ENCODE measurements around the gene KIAA0753.
A peak's percentile ranks its signal among the peaks of the same experiment; 100 is the strongest.

Gene KIAA0753

GRCh38 chr17:6640536-6641246 is at the start of gene KIAA0753, which contains the start of gene TXNDC17:
Gene KIAA0753 (minus strand): TSS chr17:6640711. CDS start chr17:6635103, 5,608 bp downstream.
Gene TXNDC17 (plus strand): TSS chr17:6641060. CDS start chr17:6641083, 23 bp downstream.
- DNase-seq: peak; percentile 78

- DNase-seq: no peak
Observed at GRCh38 chr17:6688944-6689343, 48.4 kb upstream of the KIAA0753 start.

GRCh38 chr17:6686026-6686425 is 45.5 kb upstream of the KIAA0753 start:
- no peak for DNase-seq

- no peak for DNase-seq
Observed at GRCh38 chr17:6684881-6685767, 44.6 kb upstream of the KIAA0753 start.

- no peak for DNase-seq
Observed at GRCh38 chr17:6684460-6684783, 43.9 kb upstream of the KIAA0753 start.

- no peak for DNase-seq
Observed at GRCh38 chr17:6683730-6684459, 43.4 kb upstream of the KIAA0753 start.

GRCh38 chr17:6683081-6683684 is 42.7 kb upstream of the KIAA0753 start:
- DNase-seq: no peak

GRCh38 chr17:6682339-6682738 is 41.8 kb upstream of the KIAA0753 start:
- DNase-seq: no peak

- no peak for DNase-seq
Observed at GRCh38 chr17:6681671-6682070, 41.2 kb upstream of the KIAA0753 start.

- DNase-seq: no peak
Observed at GRCh38 chr17:6681176-6681575, 40.7 kb upstream of the KIAA0753 start.

- no peak for DNase-seq
Observed at GRCh38 chr17:6679241-6679640, 38.7 kb upstream of the KIAA0753 start.

- DNase-seq: no peak
Observed at GRCh38 chr17:6677946-6678345, 37.4 kb upstream of the KIAA0753 start.

- DNase-seq: no peak
Observed at GRCh38 chr17:6677158-6677831, 36.8 kb upstream of the KIAA0753 start.

GRCh38 chr17:6676802-6677157 is 36.3 kb upstream of the KIAA0753 start:
- no peak for DNase-seq

GRCh38 chr17:6675201-6675825 is 34.8 kb upstream of the KIAA0753 start:
- DNase-seq: no peak

- no peak for DNase-seq
Observed at GRCh38 chr17:6674586-6674985, 34.1 kb upstream of the KIAA0753 start.

- DNase-seq: no peak
Observed at GRCh38 chr17:6671431-6671830, 30.9 kb upstream of the KIAA0753 start.

GRCh38 chr17:6670999-6671398 is 30.5 kb upstream of the KIAA0753 start:
- DNase-seq: no peak

GRCh38 chr17:6670571-6670970 is 30.1 kb upstream of the KIAA0753 start:
- no peak for DNase-seq

- no peak for DNase-seq
Observed at GRCh38 chr17:6669479-6670212, 29.1 kb upstream of the KIAA0753 start.

GRCh38 chr17:6668727-6669425 is 28.4 kb upstream of the KIAA0753 start:
- no peak for DNase-seq

All from amniotic stem cell (primary cell).